ENCODE data around the gene REXO4.

The REXO4 gene

GRCh38 chr9:133459476-133460404, 41.9 kb upstream of the REXO4 start, which contains the start of gene CACFD1:
TSS of gene CACFD1 (plus strand) at chr9:133459978. CDS start at chr9:133460067, 89 bp downstream.
- H3K9me3 ChIP-seq (ENCODE audit: control insufficient read depth in 2 of 2, low read length in 2 of 2): no peaks in the 10 kb centered on the region
- peak within 1 kb of the TSS; percentile 76 to 92 for H3K4me3 ChIP-seq (ENCODE audit: low read length in 2 of 2)
- H3K27me3 ChIP-seq (ENCODE audit: control insufficient read depth in 2 of 2, insufficient read depth in 2 of 2, low read length in 2 of 2): no peaks in the 10 kb centered on the region
- H3K4me1 ChIP-seq (ENCODE audit: control insufficient read depth in 2 of 2, insufficient read depth in 2 of 2, low read length in 2 of 2): peaks cover 16% of the 10 kb centered on the region in 2 donors
- H3K9ac ChIP-seq (ENCODE audit: low read depth in 1 of 2, low read length in 2 of 2): peak within 1 kb of the TSS; percentile 86 to 94
- H3K36me3 ChIP-seq (ENCODE audit: control insufficient read depth in 2 of 2, insufficient read depth in 2 of 2, low read length in 2 of 2): peaks cover 5 to 10% of the 10 kb centered on the region in 2 donors
- peak within 1 kb of the TSS; percentile 96 to 99 for H3K27ac ChIP-seq (ENCODE audit: low read depth in 2 of 2, low read length in 2 of 2)

GRCh38 chr9:133458643-133459312, 41.0 kb upstream of the REXO4 start:
- peaks cover 2 to 7% of the 10 kb centered on the region in 2 donors for H3K36me3 ChIP-seq (ENCODE audit: control insufficient read depth in 2 of 2, insufficient read depth in 2 of 2, low read length in 2 of 2)
- peaks cover 16% of the 10 kb centered on the region in 2 donors for H3K4me1 ChIP-seq (ENCODE audit: control insufficient read depth in 2 of 2, insufficient read depth in 2 of 2, low read length in 2 of 2)
- H3K9ac ChIP-seq (ENCODE audit: low read depth in 1 of 2, low read length in 2 of 2): peak overlapping the region in 1 of 2 donors; percentile 41
- H3K27ac ChIP-seq (ENCODE audit: low read depth in 2 of 2, low read length in 2 of 2): peak overlapping the region; percentile 96 to 99
- peak overlapping the region in 1 of 2 donors; percentile 61 for H3K4me3 ChIP-seq (ENCODE audit: low read length in 2 of 2)
- no peaks in the 10 kb centered on the region for H3K27me3 ChIP-seq (ENCODE audit: control insufficient read depth in 2 of 2, insufficient read depth in 2 of 2, low read length in 2 of 2)
- H3K9me3 ChIP-seq (ENCODE audit: control insufficient read depth in 2 of 2, low read length in 2 of 2): no peaks in the 10 kb centered on the region

GRCh38 chr9:133457748-133458147, 39.9 kb upstream of the REXO4 start:
- H3K4me1 ChIP-seq (ENCODE audit: control insufficient read depth in 2 of 2, insufficient read depth in 2 of 2, low read length in 2 of 2): peaks cover 16% of the 10 kb centered on the region in 2 donors
- no peaks in the 10 kb centered on the region for H3K27me3 ChIP-seq (ENCODE audit: control insufficient read depth in 2 of 2, insufficient read depth in 2 of 2, low read length in 2 of 2)
- H3K9ac ChIP-seq (ENCODE audit: low read depth in 1 of 2, low read length in 2 of 2): no peak overlapping the region
- no peaks in the 10 kb centered on the region for H3K9me3 ChIP-seq (ENCODE audit: control insufficient read depth in 2 of 2, low read length in 2 of 2)
- no peak overlapping the region for H3K4me3 ChIP-seq (ENCODE audit: low read length in 2 of 2)
- H3K27ac ChIP-seq (ENCODE audit: low read depth in 2 of 2, low read length in 2 of 2): no peak overlapping the region
- no peaks in the 10 kb centered on the region for H3K36me3 ChIP-seq (ENCODE audit: control insufficient read depth in 2 of 2, insufficient read depth in 2 of 2, low read length in 2 of 2)

- no peak overlapping the region for H3K4me3 ChIP-seq (ENCODE audit: low read length in 2 of 2)
These were observed 39.4 kb upstream of the REXO4 start for GRCh38 chr9:133457233-133457632.

GRCh38 chr9:133456409-133456808, 38.6 kb upstream of the REXO4 start:
- H3K4me3 ChIP-seq (ENCODE audit: low read length in 2 of 2): no peak overlapping the region
- H3K9ac ChIP-seq (ENCODE audit: low read depth in 1 of 2, low read length in 2 of 2): no peak overlapping the region
- H3K36me3 ChIP-seq (ENCODE audit: control insufficient read depth in 2 of 2, insufficient read depth in 2 of 2, low read length in 2 of 2): no peaks in the 10 kb centered on the region
- H3K4me1 ChIP-seq (ENCODE audit: control insufficient read depth in 2 of 2, insufficient read depth in 2 of 2, low read length in 2 of 2): peaks cover 14 to 15% of the 10 kb centered on the region in 2 donors
- no peak overlapping the region for H3K27ac ChIP-seq (ENCODE audit: low read depth in 2 of 2, low read length in 2 of 2)
- H3K9me3 ChIP-seq (ENCODE audit: control insufficient read depth in 2 of 2, low read length in 2 of 2): no peaks in the 10 kb centered on the region
- no peaks in the 10 kb centered on the region for H3K27me3 ChIP-seq (ENCODE audit: control insufficient read depth in 2 of 2, insufficient read depth in 2 of 2, low read length in 2 of 2)

More at GRCh38 chr9:133457233-133457632, 39.4 kb upstream of the REXO4 start:
- H3K4me1 ChIP-seq (ENCODE audit: control insufficient read depth in 2 of 2, insufficient read depth in 2 of 2, low read length in 2 of 2): peaks cover 16% of the 10 kb centered on the region in 2 donors
- H3K9me3 ChIP-seq (ENCODE audit: control insufficient read depth in 2 of 2, low read length in 2 of 2): no peaks in the 10 kb centered on the region
- H3K9ac ChIP-seq (ENCODE audit: low read depth in 1 of 2, low read length in 2 of 2): no peak overlapping the region
- H3K27ac ChIP-seq (ENCODE audit: low read depth in 2 of 2, low read length in 2 of 2): no peak overlapping the region
- no peaks in the 10 kb centered on the region for H3K36me3 ChIP-seq (ENCODE audit: control insufficient read depth in 2 of 2, insufficient read depth in 2 of 2, low read length in 2 of 2)
- no peaks in the 10 kb centered on the region for H3K27me3 ChIP-seq (ENCODE audit: control insufficient read depth in 2 of 2, insufficient read depth in 2 of 2, low read length in 2 of 2)

GRCh38 chr9:133455936-133456335, 38.1 kb upstream of the REXO4 start:
- no peak overlapping the region for H3K4me3 ChIP-seq (ENCODE audit: low read length in 2 of 2)
- H3K36me3 ChIP-seq (ENCODE audit: control insufficient read depth in 2 of 2, insufficient read depth in 2 of 2, low read length in 2 of 2): no peaks in the 10 kb centered on the region
- no peaks in the 10 kb centered on the region for H3K9me3 ChIP-seq (ENCODE audit: control insufficient read depth in 2 of 2, low read length in 2 of 2)
- H3K4me1 ChIP-seq (ENCODE audit: control insufficient read depth in 2 of 2, insufficient read depth in 2 of 2, low read length in 2 of 2): peaks cover 10% of the 10 kb centered on the region in 2 donors
- no peak overlapping the region for H3K9ac ChIP-seq (ENCODE audit: low read depth in 1 of 2, low read length in 2 of 2)
- no peak overlapping the region for H3K27ac ChIP-seq (ENCODE audit: low read depth in 2 of 2, low read length in 2 of 2)
- H3K27me3 ChIP-seq (ENCODE audit: control insufficient read depth in 2 of 2, insufficient read depth in 2 of 2, low read length in 2 of 2): no peaks in the 10 kb centered on the region

- H3K27me3 ChIP-seq (ENCODE audit: control insufficient read depth in 2 of 2, insufficient read depth in 2 of 2, low read length in 2 of 2): no peaks in the 10 kb centered on the region
- H3K4me3 ChIP-seq (ENCODE audit: low read length in 2 of 2): no peak overlapping the region
- no peak overlapping the region for H3K27ac ChIP-seq (ENCODE audit: low read depth in 2 of 2, low read length in 2 of 2)
- peaks cover 5 to 6% of the 10 kb centered on the region in 2 donors for H3K4me1 ChIP-seq (ENCODE audit: control insufficient read depth in 2 of 2, insufficient read depth in 2 of 2, low read length in 2 of 2)
- H3K9ac ChIP-seq (ENCODE audit: low read depth in 1 of 2, low read length in 2 of 2): no peak overlapping the region
- no peaks in the 10 kb centered on the region for H3K36me3 ChIP-seq (ENCODE audit: control insufficient read depth in 2 of 2, insufficient read depth in 2 of 2, low read length in 2 of 2)
- H3K9me3 ChIP-seq (ENCODE audit: control insufficient read depth in 2 of 2, low read length in 2 of 2): no peaks in the 10 kb centered on the region
These were observed 37.3 kb upstream of the REXO4 start for GRCh38 chr9:133454943-133455673.

GRCh38 chr9:133454325-133454724, 36.5 kb upstream of the REXO4 start:
- Histone ChIP-seq H3K27ac (ENCODE audit: low read depth in 2 of 2, low read length in 2 of 2) (no peak overlapping the region), H3K9ac (ENCODE audit: low read depth in 1 of 2, low read length in 2 of 2) (no peak overlapping the region), H3K27me3 (ENCODE audit: control insufficient read depth in 2 of 2, insufficient read depth in 2 of 2, low read length in 2 of 2) (no peaks in the 10 kb centered on the region), H3K36me3 (ENCODE audit: control insufficient read depth in 2 of 2, insufficient read depth in 2 of 2, low read length in 2 of 2) (no peaks in the 10 kb centered on the region), H3K4me3 (ENCODE audit: low read length in 2 of 2) (no peak overlapping the region), H3K4me1 (ENCODE audit: control insufficient read depth in 2 of 2, insufficient read depth in 2 of 2, low read length in 2 of 2) (peaks cover 4 to 5% of the 10 kb centered on the region in 2 donors), H3K9me3 (ENCODE audit: control insufficient read depth in 2 of 2, low read length in 2 of 2) (no peaks in the 10 kb centered on the region)

GRCh38 chr9:133453651-133454050, 35.8 kb upstream of the REXO4 start:
- H3K27ac ChIP-seq (ENCODE audit: low read depth in 2 of 2, low read length in 2 of 2): no peak overlapping the region
- H3K9ac ChIP-seq (ENCODE audit: low read depth in 1 of 2, low read length in 2 of 2): no peak overlapping the region
- H3K4me3 ChIP-seq (ENCODE audit: low read length in 2 of 2): no peak overlapping the region
- H3K9me3 ChIP-seq (ENCODE audit: control insufficient read depth in 2 of 2, low read length in 2 of 2): no peaks in the 10 kb centered on the region
- H3K36me3 ChIP-seq (ENCODE audit: control insufficient read depth in 2 of 2, insufficient read depth in 2 of 2, low read length in 2 of 2): no peaks in the 10 kb centered on the region
- no peaks in the 10 kb centered on the region for H3K4me1 ChIP-seq (ENCODE audit: control insufficient read depth in 2 of 2, insufficient read depth in 2 of 2, low read length in 2 of 2)
- H3K27me3 ChIP-seq (ENCODE audit: control insufficient read depth in 2 of 2, insufficient read depth in 2 of 2, low read length in 2 of 2): no peaks in the 10 kb centered on the region

Measured in mucosa of rectum (tissue), 2 donors.